GM18508 (cell line): Measurements from ENCODE around the gene CENPM.

Experiments
- ATAC-seq: cut with Tn5 transposase; IDR thresholded peaks from one replicate; pipeline ENCODE4 v1.9.1; 2021; ENCODE audit warnings: moderate number of reproducible peaks; ENCODE audit not compliant: insufficient read depth, unreplicated experiment

The CENPM gene

GRCh38 chr22:41946629-41947423 is at the start of gene CENPM:
CENPM (minus strand) TSS chr22:41947152; CDS start chr22:41947076, 76 bp downstream.
- ATAC-seq: peak; percentile 42

- ATAC-seq: no peak
Observed at GRCh38 chr22:41995211-41995610, 48.3 kb upstream of the CENPM start.

GRCh38 chr22:41992496-41992895 is 45.5 kb upstream of the CENPM start:
- no peak for ATAC-seq

GRCh38 chr22:41991111-41991510 is 44.2 kb upstream of the CENPM start:
- ATAC-seq: no peak

- no peak for ATAC-seq
Observed at GRCh38 chr22:41989246-41989645, 42.3 kb upstream of the CENPM start.

- no peak for ATAC-seq
Observed at GRCh38 chr22:41987276-41987675, 40.3 kb upstream of the CENPM start.

GRCh38 chr22:41983513-41984405 is 36.8 kb upstream of the CENPM start:
- no peak for ATAC-seq

GRCh38 chr22:41982865-41983264 is 35.9 kb upstream of the CENPM start:
- no peak for ATAC-seq

GRCh38 chr22:41979423-41980250 is 32.7 kb upstream of the CENPM start:
- ATAC-seq: no peak

GRCh38 chr22:41978732-41979131 is 31.8 kb upstream of the CENPM start:
- no peak for ATAC-seq

GRCh38 chr22:41976961-41977566 is 30.1 kb upstream of the CENPM start:
- ATAC-seq: no peak

GRCh38 chr22:41976070-41976901 is 29.3 kb upstream of the CENPM start:
- no peak for ATAC-seq

- no peak for ATAC-seq
Observed at GRCh38 chr22:41975299-41976069, 28.5 kb upstream of the CENPM start.

GRCh38 chr22:41974691-41975290 is 27.8 kb upstream of the CENPM start:
- ATAC-seq: no peak

- ATAC-seq: no peak
Observed at GRCh38 chr22:41971431-41971830, 24.5 kb upstream of the CENPM start.

GRCh38 chr22:41970601-41971000 is 23.6 kb upstream of the CENPM start:
- no peak for ATAC-seq

- no peak for ATAC-seq
Observed at GRCh38 chr22:41969110-41969646, 22.2 kb upstream of the CENPM start, which contains the start of gene SEPTIN3. SEPTIN3 (plus strand) TSS chr22:41969443; CDS start chr22:41971493, 2,050 bp downstream.

GRCh38 chr22:41968601-41969000 is 21.6 kb upstream of the CENPM start:
- no peak for ATAC-seq
